ENCODE results near the gene NR2C2AP. TPM values are rescaled to one million over a fixed set of nuclear protein-coding genes. Genes with fewer than 3 reads are reported as not detected.

NR2C2AP gene
- total RNA-seq, 1 donor: 17.8 TPM

DNA sequence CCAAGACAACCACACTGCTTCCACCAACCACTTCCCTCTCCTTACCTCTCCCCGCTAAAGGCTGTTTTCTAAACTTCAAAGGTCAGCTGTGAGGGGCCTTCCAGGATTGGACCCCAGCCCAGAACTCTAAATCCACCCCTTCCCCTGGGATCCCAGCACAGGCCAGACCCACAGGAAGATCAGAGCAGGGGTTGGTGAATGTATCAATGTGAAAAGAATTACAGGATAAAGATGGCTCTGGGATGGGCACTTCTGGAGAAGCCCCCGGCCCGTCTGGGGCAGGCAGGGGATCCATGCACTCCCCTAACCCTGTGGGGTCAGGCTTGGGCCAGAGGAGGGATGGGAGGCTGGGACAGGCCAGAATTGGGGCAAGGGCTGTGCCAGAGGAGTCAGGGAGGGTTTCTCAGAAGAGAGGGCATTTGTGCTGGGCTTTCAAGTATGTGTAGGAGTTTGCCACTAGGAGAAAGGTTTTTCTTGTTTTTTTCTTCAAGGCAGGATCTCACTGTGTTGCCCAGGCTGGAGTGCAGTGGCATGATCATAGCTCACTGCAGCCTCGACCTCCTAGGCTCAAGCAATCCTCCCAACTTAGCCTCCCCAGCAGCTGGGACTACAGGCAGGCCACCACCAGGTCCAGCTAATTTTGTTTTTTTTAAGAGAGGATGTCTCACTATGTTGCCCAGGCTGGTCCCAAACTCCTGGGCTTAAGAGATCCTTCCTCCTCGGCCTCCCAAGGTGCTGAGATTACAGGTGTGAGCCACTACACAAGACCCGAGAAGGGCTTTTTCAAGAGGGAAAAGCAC is 32.1 kb downstream of the NR2C2AP start:
- no peak for DNase-seq (ENCODE audit: low read depth)
- no peak overlapping the region for H3K4me3 ChIP-seq (ENCODE audit: low read depth, low read length)
- TF ChIP-seq CTCF (IDR thresholded peaks at IDR 0.05; ENCODE audit: insufficient read depth, low read length): no peak

- DNase-seq (ENCODE audit: low read depth): peak; percentile 35
- H3K4me3 ChIP-seq (ENCODE audit: low read depth, low read length): peak within 1 kb of the TSS; percentile 35
Measured at GRCh38 chr19:19170053-19170872, 33.0 kb downstream of the NR2C2AP start, which contains the start of gene MEF2B. TSS of gene MEF2B (minus strand) at chr19:19170263. CDS start at chr19:19150735, 19,528 bp downstream.

GRCh38 chr19:19169236-19170052 is 33.8 kb downstream of the NR2C2AP start:
- TF ChIP-seq CTCF (IDR thresholded peaks at IDR 0.05; ENCODE audit: insufficient read depth, low read length): no peak
- DNase-seq (ENCODE audit: low read depth): no peak
- no peak overlapping the region for H3K4me3 ChIP-seq (ENCODE audit: low read depth, low read length)

More at GRCh38 chr19:19170053-19170872, 33.0 kb downstream of the NR2C2AP start, which contains the start of gene MEF2B:
- no peak for TF ChIP-seq CTCF (IDR thresholded peaks at IDR 0.05; ENCODE audit: insufficient read depth, low read length)

GRCh38 chr19:19167612-19168011 is 35.6 kb downstream of the NR2C2AP start:
- H3K4me3 ChIP-seq (ENCODE audit: low read depth, low read length): no peak overlapping the region
- no peak for TF ChIP-seq CTCF (IDR thresholded peaks at IDR 0.05; ENCODE audit: insufficient read depth, low read length)
- no peak for DNase-seq (ENCODE audit: low read depth)

DNA sequence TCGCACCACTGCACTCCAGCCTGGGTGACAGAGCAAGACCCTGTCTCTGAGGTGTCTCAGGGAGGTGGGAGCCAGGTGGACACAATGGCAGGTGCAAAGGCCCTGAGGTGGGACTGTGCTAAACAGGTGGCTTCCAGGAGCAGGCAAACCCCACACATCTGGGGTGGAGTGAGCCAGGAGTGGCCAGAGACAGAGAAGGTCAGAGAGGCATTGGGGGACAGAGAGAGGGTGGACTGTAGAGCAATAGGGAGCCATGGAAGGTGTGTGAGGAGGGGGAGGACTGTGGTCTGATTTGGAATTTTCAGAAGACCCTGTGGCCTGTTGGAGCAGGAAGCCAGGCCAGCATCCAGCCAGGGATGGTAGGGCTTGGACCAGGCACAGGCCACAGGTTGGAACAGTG is 37.8 kb downstream of the NR2C2AP start:
- DNase-seq (ENCODE audit: low read depth): no peak
- no peak for TF ChIP-seq CTCF (IDR thresholded peaks at IDR 0.05; ENCODE audit: insufficient read depth, low read length)

GRCh38 chr19:19162495-19162894 is 40.7 kb downstream of the NR2C2AP start:
- no peak for DNase-seq (ENCODE audit: low read depth)
- no peak for TF ChIP-seq CTCF (IDR thresholded peaks at IDR 0.05; ENCODE audit: insufficient read depth, low read length)
- H3K4me3 ChIP-seq (ENCODE audit: low read depth, low read length): no peak overlapping the region

More for the DNA sequence above, 37.8 kb downstream of the NR2C2AP start:
- no peak overlapping the region for H3K4me3 ChIP-seq (ENCODE audit: low read depth, low read length)

All from fibroblast of the aortic adventitia (primary cell).